ENCODE results near the gene RLN3.

RLN3 gene, protein sequence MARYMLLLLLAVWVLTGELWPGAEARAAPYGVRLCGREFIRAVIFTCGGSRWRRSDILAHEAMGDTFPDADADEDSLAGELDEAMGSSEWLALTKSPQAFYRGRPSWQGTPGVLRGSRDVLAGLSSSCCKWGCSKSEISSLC

DNA sequence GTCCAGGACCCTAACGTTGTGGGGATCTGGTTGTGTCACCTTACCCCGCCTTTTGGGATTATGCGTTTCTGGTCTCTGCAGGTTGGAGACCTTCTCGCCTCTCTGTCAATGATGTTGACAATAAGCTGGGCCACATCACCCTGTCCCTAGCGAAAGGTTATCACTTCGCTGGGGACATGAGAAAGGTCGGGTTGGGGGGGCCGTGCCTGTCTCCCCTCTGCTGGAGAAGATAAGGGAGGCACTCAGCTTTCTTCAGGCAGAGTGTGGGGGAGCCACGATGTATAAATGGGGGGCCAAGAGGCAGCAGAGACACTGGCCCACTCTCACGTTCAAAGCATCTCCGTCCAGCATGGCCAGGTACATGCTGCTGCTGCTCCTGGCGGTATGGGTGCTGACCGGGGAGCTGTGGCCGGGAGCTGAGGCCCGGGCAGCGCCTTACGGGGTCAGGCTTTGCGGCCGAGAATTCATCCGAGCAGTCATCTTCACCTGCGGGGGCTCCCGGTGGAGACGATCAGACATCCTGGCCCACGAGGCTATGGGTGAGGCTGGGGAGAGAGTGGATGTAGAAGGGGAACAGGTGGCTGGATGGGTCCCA is at the start of gene RLN3:
Gene RLN3 (plus strand): TSS at position 293 of the 595 bp plus-strand sequence. CDS start 57 bp downstream, at position 350.
- no peak for DNase-seq

- DNase-seq: no peak
These were observed 49.4 kb upstream of the RLN3 start for GRCh38 chr19:13978351-13979243.

DNA sequence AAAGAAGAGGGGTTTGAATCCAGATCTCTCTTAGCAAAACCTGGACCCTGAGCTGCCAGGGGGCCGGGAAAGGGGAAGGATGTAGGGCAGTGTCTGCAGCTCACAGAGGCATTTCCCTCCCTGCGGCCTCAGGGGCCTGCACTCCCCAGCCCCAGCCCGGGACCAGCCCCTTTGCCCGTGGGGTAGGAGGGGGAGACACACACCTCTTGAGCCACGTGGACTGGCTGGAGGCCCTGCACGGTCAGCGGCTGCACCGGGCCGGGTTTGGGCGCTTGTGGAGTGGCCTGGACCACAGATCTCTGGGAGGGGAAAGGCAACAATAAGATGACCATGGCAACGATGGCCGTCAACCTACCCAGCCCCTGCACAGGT is 48.7 kb upstream of the RLN3 start:
- DNase-seq: no peak

DNA sequence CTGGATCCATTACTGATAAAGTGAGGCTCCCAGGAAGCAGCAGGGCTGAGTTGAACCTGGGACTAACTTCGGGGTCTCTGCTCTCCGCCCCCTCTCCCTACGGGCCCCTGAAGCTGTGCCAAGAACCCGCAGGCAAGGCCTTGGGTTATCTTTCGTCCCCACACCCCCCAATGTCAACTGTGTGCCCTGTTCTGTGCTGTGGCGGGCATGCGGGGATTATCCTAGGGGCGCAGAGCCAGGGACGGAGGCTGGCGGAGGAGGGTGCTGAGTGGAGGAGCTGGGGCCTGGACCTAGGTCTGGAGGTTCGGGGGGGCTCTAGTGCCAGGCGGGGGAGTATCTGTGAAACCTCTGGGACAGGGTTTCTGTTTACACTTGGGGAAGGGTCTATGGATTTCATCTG is 48.3 kb upstream of the RLN3 start:
- DNase-seq: no peak

- DNase-seq: no peak
These were observed 47.6 kb upstream of the RLN3 start for GRCh38 chr19:13980340-13980739.

DNA sequence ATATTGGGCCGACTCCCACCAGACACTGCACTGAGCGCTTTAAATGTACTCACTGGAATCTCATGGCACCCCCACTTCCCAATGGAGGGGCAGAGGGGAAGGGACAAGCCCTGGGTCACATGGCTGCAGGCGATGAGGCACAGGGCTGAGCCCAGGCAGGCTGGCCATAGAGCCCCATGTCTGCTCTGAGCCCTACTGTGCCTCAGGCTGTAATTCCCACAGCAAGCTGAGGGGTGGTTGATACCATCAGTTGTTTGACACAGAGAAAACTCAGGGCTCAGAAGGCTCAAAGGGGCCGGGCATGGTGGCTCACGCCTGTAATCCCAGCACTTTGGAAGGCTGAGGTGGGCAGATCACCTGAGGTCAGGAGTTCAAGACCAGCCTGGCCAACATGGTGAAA is 46.9 kb upstream of the RLN3 start:
- DNase-seq: no peak

DNA sequence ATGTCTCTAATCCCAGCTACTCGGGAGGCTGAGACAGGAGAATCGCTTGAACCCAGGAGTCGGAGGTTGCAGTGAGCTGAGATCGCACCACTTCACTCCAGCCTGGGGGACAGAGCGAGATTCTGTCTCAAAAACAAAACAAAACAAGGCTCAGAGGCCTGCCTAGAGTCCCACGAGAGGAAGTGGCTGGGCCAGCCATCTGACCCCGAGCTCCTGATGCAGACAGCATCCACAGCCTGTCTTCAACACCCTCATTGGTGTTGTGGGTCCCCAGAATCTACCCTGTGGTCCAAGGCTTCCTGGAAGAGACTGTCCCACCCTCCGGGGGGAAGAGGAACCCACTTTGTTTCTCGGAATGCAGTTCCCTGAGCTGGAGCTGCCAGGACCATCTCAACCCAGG is 46.5 kb upstream of the RLN3 start:
- no peak for DNase-seq

- no peak for DNase-seq
These were observed 45.9 kb upstream of the RLN3 start for GRCh38 chr19:13981988-13982501.

DNA sequence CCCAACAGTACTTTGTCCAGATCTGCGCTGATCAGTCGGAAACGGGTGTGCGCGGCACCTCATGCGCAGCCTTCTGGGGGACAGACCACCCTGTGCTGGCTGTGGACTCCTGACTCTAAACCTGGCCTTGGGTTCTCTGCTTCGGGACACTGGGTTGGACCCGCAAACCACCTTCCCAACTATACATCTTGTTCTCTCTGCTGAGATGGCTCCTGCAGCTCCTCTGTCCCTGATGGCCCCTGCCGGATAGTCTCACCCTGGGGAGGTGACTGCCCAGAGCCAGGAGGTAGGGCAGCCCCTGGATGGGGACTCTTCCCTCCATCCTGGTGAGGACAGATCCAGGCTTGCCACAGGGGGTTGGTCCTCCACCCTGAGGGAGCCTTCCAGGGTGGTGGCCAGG is 45.2 kb upstream of the RLN3 start:
- no peak for DNase-seq

DNA sequence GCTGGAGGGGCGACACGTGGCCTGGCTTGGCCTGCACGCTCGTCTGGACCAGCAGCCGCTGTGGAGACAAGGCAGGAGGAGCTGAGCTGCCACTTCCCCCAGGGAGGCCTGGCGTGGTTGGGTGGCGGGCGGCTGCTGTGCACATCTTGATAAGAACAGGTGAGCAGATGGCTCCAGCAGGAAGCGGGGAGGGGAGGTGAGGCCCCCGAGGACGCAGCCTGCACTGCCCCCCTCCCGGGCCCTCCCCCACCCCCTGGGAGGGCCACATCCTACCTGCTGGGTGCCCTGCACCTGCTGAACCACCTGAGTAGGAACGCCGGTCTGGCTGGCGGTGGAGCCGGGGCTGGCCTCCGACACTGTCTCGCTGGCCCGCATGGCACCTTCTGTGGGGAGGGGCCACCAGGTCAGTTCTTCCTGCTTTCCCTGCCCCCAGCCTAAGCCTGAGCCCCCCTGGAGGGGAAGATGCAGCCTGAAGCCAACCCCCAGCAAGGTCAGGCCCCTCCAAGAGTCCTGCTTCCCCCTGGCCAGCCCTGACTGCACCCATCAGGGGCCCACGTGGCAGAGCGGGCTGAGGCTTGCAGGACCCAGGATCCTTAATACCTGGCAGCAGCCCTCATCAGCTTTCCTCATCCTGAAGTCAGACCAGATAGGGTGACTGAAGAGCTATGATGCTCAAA is 44.6 kb upstream of the RLN3 start:
- peak; percentile 70 for DNase-seq

- DNase-seq: no peak
These were observed 43.8 kb upstream of the RLN3 start for GRCh38 chr19:13984186-13984585.

DNA sequence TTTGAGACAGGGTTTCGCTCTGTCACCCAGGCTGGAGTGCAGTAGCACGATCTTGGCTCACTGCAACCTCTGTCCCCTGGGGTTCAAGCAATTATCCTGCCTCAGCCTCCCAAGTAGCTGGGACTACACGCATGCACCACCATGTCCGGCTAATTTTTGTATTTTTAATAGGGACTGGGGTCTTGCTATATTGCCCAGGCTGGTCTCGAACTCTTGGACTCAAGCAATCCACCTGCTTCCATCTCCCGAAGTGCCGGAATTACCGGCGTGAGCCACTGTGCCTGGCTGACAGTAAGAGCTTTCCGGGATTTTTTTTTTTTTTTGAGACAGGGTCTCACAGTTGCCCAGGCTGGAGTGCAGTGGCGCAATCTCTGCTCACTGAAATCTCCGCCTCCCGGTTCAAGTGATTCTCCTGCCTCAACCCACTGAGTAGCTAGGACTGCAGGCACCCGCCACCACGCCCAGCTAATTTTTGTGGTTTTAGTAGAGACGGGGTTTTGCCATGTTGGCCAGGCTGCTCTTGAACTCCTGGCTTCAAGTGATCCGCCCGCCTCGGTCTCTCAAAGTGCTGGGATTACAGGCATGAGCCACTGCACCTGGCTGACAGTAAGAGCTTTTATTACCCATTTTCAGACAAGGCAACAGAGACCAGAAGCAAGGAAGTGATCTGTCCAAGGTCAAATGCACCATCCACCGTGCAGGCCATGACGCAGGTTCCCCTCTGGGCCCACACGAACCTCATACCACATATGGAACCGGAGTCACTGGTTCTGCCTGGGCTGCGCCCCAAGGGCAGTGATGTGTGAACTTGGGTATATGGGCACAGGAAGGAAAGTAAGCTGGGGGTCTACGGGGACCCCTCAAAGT is 42.8 kb upstream of the RLN3 start:
- DNase-seq: peak; percentile 72

DNA sequence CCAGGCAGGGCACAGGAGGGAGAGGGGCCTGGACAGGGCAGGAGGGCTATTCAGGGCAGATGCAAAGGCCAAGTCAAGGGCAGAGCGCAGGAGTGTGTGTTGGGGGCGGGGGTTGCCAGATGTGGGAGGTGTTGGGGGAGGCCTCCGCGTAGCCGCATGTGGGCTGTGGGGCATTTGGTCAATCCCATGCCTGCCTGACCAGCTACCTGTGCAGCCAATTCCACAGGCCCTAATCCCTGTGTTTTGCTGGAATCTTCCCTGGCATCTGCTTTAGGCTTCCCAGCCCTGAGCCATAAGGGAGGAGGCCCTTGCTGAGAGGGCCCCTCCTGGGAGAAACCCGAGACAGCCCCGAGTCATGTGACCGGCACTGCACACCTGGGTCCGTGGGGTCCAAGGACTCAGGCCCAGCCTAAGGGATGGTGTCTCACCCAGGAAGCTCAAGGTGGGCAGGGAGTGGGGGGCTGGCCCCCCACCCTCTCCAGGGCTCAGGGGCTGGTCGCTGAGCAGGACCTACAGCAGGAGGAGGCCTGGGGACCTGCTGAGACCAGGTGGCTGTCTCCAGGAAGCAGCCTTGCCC is 42.1 kb upstream of the RLN3 start:
- no peak for DNase-seq

- peak; percentile 99 for DNase-seq
These were observed 41.5 kb upstream of the RLN3 start for GRCh38 chr19:13986348-13986904.

DNA sequence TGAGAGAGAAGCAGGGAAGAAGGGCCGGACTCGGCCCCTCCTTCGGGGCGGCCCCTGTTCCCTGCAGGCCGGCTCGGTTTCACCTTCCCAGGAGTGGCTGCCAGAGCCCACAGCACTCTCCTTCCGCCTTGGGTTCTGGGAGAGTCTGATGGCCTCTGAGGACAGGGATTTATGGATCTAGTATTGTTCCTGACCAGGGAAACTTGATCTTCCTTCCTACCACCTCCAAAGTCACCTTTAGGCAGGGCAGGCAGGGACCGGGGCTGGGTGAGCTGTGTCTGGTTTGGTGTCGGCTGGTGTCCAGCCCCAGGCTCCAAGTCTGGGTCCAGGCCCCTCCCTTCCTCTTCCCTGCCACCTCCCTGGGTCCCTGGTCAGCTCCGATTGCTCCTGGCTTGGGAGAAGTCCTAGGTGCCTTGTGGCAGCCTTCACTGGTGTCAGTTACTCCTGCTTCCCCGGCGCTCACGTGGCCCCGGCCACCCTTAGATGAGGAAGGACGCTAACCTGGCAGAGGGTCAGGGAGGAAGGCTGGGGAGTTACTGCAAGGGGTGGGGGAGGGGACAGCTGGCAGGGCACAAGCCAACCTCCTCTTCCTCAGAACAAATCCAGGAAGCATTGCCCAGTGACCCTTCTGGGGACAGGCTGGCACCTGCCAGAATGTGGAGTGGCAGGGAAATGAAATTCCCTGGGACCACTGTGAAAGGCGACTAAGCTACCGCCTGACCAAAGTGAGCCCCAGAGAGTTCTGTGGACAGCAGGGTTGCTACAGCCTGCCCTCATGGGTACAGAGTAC is 40.7 kb upstream of the RLN3 start:
- DNase-seq: no peak

DNA sequence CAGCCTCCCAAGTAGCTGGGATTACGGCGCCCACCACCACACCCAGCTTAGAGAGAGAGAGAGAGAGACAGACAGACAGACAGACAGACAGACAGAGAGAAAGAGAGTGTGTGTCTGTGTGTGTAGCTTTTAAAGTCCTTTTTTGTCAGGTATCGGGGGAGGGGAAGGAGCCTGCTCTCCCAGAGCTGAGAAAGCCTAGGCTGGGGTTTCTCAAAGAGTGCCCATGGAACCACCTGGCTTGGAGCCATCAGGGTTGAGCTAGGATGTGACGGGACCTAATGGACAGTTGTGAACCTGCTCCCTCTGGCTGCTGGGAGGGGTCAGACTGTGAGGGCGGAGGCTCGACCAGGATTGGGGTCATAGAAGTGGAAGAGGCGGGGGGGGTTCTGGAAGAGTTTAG is 38.5 kb upstream of the RLN3 start:
- no peak for DNase-seq

GRCh38 chr19:13990085-13990484 is 37.9 kb upstream of the RLN3 start:
- DNase-seq: no peak

GRCh38 chr19:13992025-13992424 is 35.9 kb upstream of the RLN3 start:
- no peak for DNase-seq

DNA sequence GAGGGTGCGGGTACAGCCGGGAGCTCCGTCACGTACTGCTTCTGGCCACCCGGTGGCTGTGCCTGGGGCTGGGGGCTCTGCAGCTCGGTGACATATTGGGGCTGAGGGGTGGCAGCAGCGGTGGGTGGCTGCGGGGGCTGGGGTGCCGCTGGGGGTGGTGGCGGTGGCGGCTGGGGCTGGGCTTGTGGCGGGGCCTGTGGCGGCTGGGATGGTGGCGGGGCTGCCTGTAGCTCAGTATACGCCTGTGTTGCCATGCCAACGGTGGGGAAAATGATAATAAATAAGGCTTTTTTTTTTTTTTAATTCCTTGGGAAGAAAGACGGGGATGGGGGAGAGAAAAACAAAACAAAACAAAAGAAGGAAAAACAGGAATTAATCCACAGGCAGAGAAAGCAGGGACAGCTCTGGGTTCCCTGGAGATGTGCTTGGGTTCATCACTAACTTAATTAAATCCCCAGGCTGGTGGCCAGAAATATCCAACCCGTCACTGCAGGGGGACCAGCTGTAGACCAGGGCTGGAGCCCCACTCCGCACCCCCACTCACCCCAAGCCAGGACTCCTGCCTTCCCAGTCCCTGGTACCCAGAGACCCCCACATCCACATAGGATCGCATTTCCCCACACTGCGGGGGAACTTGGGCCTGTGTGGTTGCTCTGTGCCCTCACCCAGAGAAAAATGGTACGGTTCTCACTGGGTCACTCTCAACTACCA is 34.2 kb upstream of the RLN3 start:
- DNase-seq: no peak

Data from activated effector memory CD4-positive, alpha-beta T cell treated with anti-CD3 and anti-CD28 coated beads, Interleukin-2, amount 50 U/mL, for 16 hours (primary cell).